GM19240 (cell line): ENCODE results near the gene PEX13.
A peak's percentile ranks its signal among the peaks of the same experiment; 100 is the strongest.
"Not testable (repeated sequence)": the region's sequence is repeated elsewhere in the genome, so short reads cannot be mapped to it uniquely, and the experiment has no call there.

ENCODE experiments used
- DNase-seq: peaks from one replicate; pipeline ENCODE4 v3.0.0; 2011; ENCODE audit warnings: low spot score; ENCODE audit not compliant: insufficient read length

PEX13 gene

GRCh38 chr2:61006486-61007105, 10.9 kb upstream of the PEX13 start:
- no peak for DNase-seq

DNA sequence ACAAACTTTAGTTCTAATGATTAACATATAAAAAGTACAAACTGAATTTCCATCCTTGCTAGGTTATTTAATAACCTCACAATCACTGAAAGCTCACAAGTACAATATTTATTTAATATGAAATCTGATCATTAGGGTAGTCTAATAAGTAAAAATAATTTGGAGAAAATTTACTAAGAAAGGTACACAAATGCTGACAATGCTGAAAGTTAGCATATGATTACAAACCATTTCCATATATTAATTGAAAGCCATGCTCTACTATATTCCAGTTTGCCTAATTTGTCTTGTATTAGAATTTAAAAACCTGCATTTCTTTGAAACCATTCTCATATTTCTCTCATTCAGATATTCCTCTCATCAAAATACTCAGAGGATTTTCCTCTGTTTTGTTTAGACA, 8.2 kb upstream of the PEX13 start:
- DNase-seq = no peak

GRCh38 chr2:61011678-61012077, 5.8 kb upstream of the PEX13 start:
- DNase-seq = no peak

GRCh38 chr2:61012303-61012702, 5.2 kb upstream of the PEX13 start:
- not testable (repeated sequence) for DNase-seq

- DNase-seq = no peak
These were observed 4.1 kb upstream of the PEX13 start for GRCh38 chr2:61013382-61013781.

GRCh38 chr2:61014763-61015162, 2.8 kb upstream of the PEX13 start:
- no peak for DNase-seq

- no peak for DNase-seq
These were observed 1.5 kb upstream of the PEX13 start for GRCh38 chr2:61015976-61016375.

- no peak for DNase-seq
These were observed 1.0 kb upstream of the PEX13 start for GRCh38 chr2:61016392-61017002.

DNA sequence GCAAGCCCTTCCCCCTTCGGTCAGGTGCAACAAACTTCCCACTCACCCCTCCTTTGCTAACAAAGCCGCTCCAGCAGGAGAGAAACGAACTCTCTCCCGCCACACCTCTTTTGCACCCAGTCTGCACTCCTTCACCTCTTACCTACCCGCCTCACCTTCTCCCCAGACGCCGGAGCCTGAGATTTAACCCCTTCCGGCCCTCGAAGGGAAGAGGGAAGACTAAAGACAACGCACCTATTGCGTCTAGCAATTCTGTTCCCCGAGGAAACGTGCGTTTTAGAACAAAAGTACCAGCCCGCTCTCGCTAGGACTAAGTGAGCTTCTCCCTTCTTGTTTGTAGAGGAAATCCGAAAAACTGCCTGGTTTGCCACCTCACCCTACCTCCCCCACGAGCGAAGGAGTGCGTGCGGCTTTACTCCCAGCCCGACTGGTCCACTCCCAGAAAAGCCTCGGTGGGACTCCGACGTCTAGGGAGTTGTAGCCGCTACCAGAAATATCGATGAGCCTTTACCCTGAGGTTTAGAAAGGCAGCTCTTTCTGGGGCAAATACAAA, 441 bp upstream of the PEX13 start:
- DNase-seq = peak; percentile 51

DNA sequence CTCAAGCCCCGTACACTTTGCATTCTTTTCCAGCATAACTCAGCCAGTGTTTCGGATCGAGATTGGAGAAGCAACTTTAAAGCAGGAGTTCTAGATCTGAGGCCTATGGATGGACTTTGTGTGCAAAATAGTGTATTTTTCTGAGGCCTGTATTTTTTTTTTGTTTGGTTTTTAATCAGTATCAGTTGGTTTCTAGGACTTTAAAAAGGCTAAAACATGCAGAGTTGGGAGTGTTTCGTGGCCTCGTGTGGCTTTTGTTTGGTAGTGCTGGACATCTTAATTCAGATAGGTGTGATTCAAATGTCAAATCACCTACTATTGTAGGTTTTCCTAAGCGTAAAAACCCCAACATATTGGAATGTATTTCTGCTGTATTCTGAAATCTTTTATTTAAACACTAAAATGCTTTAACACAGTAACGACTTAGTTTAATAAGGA, 817 bp downstream of the PEX13 start:
- DNase-seq = no peak

DNA sequence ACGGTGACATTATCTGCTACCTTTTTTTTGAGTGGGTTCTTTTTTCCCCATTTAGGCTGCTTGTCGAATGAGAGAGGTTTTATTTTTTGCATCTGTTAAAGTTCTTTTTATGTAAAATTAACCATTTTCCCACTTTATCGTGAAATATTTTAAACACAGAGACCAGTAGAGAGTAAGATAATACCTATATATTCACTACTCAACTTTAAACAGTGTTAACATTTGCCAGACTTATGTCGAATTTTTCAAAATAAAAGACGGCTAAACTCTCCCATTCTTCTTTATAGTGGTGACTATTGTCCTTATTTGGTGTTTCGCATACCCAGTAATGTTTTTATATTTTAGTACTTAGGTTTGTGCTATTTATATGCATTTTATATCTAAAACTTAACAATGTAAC, 1.3 kb downstream of the PEX13 start:
- DNase-seq = no peak

DNA sequence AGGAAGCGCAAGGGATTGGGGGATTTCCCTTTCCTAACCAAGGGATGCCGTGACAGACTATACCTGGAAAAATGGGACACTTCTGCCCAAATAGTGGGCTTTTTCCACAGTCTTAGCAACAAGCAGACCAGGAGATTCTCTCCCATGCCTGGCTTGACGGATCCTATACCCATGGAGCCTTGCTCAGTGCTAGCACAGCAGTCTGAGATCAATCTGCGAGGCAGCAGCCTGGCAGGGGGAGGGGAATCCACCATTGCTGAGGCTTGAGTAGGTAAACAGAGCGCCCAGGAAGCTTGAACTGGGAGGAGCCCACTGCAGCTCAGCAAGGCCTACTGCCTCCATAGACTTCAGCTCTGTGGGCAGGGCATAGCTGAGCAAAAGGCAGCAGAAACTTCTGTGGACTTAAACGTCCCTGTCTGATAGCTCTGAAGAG, 3.7 kb downstream of the PEX13 start:
- DNase-seq = no peak

DNA sequence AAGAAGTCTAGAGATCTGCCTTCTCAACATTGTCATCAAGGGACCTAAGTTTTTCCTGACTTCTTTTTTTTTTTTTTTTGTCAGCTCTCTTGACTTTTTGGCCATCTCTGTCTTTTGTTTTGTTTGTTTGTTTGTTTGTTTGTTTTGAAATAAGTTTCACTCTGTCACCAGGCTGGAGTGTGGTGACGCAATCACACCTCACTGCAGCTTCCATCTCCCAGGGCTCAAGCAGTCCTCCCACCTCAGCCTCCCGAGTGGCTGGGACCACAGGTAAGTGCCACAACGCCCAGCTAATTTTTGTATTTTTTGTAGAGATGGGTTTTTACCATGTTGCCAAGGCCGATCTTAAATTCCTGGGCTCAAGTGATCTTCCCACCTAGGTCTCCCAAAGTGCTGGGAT, 6.2 kb downstream of the PEX13 start:
- DNase-seq = no peak

- no peak for DNase-seq
These were observed 12.0 kb downstream of the PEX13 start for GRCh38 chr2:61029533-61029932.

DNA sequence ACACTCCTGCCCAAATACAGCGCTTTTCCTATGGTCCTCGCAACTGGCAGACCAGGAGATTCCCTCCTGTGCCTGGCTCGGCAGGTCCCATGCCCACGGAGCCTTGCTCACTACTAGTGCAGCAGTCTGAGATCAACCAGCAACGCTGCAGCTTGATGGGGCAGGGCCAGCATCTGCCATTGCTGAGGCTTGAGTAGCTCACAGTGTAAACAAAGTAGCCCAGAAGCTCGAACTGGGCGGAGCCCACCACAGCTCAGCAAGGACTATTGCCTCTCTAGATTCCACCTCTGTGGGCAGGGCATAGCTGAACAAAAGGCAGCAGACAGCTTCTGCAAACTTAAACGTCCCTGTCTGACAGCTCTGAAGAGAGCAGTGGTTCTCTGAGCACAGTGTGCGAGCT, 17.1 kb downstream of the PEX13 start:
- DNase-seq = not testable (repeated sequence)

- DNase-seq = not testable (repeated sequence)
These were observed 19.1 kb downstream of the PEX13 start for GRCh38 chr2:61036643-61037042.

DNA sequence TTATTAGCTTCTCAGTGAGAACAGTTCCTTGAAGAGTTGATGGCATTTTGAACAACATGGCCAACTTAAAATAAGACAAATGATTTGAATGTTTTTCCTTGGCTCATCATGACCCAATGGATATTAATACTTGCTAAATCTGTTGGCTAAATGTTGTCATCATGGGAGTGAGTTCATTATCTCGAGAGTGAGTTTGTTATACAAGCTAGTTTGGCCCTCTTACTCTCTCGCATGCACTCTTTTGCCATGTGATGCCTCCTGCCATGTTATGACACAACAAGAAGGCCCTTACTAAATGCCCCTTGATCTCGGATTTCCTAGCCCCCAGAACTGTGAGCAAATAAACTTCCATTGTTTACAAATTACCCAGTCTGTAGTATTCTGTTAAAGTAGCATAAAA, 25.3 kb downstream of the PEX13 start:
- no peak for DNase-seq

DNA sequence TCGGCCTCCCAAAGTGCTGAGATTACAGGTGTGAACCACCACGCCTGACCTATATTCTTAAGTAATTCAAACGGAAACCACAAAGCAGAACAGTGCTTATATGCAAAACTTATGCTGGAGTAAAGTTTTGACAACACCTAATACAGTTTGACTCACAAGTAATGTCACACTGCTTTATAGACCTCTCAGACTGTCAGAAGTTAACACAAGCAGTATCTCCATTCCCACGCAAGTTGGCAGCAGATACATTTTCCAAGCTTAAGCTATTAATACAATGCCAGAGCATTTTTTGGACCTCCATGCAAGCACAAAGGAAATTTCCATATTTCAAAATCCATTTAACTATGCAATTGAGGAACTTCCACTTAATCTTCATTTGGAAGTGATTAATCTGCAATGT, 27.1 kb downstream of the PEX13 start:
- DNase-seq = no peak

GRCh38 chr2:61045226-61045625, 27.7 kb downstream of the PEX13 start:
- no peak for DNase-seq

- DNase-seq = no peak
These were observed 28.5 kb downstream of the PEX13 start for GRCh38 chr2:61045999-61046398.

- no peak for DNase-seq
These were observed 38.0 kb downstream of the PEX13 start for GRCh38 chr2:61055557-61055956.

GRCh38 chr2:61057562-61057961, 40.0 kb downstream of the PEX13 start:
- DNase-seq = no peak

DNA sequence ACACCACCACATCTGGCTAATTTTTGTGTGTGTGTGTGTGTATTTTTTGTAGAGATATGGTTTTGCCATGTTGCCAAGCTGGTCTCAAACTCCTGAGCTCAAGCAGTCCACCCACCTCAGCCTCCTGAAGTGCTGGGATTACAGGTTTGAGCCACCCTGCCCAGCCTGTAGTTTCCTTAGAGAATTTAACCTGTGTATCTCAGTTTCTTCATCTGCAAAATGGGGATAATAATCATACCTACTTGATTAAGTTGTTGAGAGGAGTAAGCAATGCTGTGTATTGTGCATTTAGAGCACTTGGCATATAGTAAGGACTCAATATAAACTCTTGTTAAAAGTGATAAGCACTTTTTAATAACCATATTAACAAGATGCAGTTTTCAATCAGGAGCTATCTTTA, 41.9 kb downstream of the PEX13 start:
- no peak for DNase-seq
